SU-DHL-6 (cell line): Measurements from ENCODE around the gene ACSF3.

ENCODE experiments used
- H2AFZ ChIP-seq: fragments of 200-600 bp; sonication (generic); 2 replicates; pipeline ENCODE4 v1.6.1; 2014; ENCODE audit warnings: low read depth, mild to moderate bottlenecking, moderate library complexity, mixed read lengths, antibody characterized with exemption, low read length; ENCODE audit not compliant: severe bottlenecking
- H3F3A ChIP-seq: fragments of 200-600 bp; shearing (Covaris generic); 2 replicates; pipeline ENCODE4 v1.6.0; 2016; ENCODE audit warnings: antibody characterized with exemption, mild to moderate bottlenecking; ENCODE audit not compliant: insufficient read depth
- H3K27ac ChIP-seq: fragments of 200-600 bp; sonication (generic); 2 replicates; pipeline ENCODE4 v1.5.1; 2016; ENCODE audit warnings: low read depth, mild to moderate bottlenecking, low read length, moderate library complexity, mixed read lengths
- H3K27me3 ChIP-seq: fragments of 200-600 bp; sonication (generic), shearing (Covaris generic); 2 replicates; pipeline ENCODE4 v1.6.0; 2014; ENCODE audit warnings: mild to moderate bottlenecking, low read length
- H3K36me3 ChIP-seq: fragments of 200-600 bp; sonication (generic); 2 replicates; pipeline ENCODE4 v1.6.1; 2014; ENCODE audit warnings: mild to moderate bottlenecking, low read length, mixed read lengths
- H3K4me2 ChIP-seq: fragments of 300-600, 200-600 bp; shearing (Covaris generic), sonication (generic); 2 replicates; pipeline ENCODE4 v1.6.0; 2014; ENCODE audit warnings: low read length, low read depth, mild to moderate bottlenecking; ENCODE audit not compliant: poor library complexity, severe bottlenecking
- H3K4me3 ChIP-seq: fragments of 200-600 bp; sonication (generic); 2 replicates; pipeline ENCODE4 v1.5.1; 2014; ENCODE audit warnings: antibody characterized with exemption, low read length, mild to moderate bottlenecking, mixed read lengths; ENCODE audit not compliant: insufficient read depth, poor library complexity, severe bottlenecking
- H3K79me2 ChIP-seq: fragments of 200-600 bp; sonication (generic); 2 replicates; pipeline ENCODE4 v1.6.1; 2014; ENCODE audit warnings: mild to moderate bottlenecking, low read length, moderate library complexity; ENCODE audit not compliant: insufficient read depth
- H3K9ac ChIP-seq: fragments of 200-600 bp; sonication (generic); 2 replicates; pipeline ENCODE4 v1.7.0; 2014; ENCODE audit warnings: mild to moderate bottlenecking, low read length
- H3K9me2 ChIP-seq: fragments of 200-600 bp; sonication (generic); replicated peaks from 2 replicates; pipeline ENCODE4 v1.6.1; 2014; ENCODE audit warnings: low read length; ENCODE audit not compliant: insufficient read depth
- H3K9me3 ChIP-seq: fragments of 200-600 bp; sonication (generic); 2 replicates; pipeline ENCODE4 v1.6.1; 2014; ENCODE audit warnings: low read length, mixed read lengths; ENCODE audit not compliant: insufficient read depth
- H4K20me1 ChIP-seq: fragments of 200-600 bp; sonication (generic); 2 replicates; pipeline ENCODE4 v1.6.1; 2014; ENCODE audit warnings: low read depth, mild to moderate bottlenecking, antibody characterized with exemption, low read length, moderate library complexity, mixed read lengths
- EZH2phosphoT487 ChIP-seq: fragments of 200-600 bp; sonication (generic), shearing (Covaris generic); conservative IDR thresholded peaks from 2 replicates; pipeline ENCODE4 v1.6.1; 2018; ENCODE audit warnings: mild to moderate bottlenecking, antibody characterized with exemption, low read length, moderate library complexity, mixed read lengths
- TF ChIP-seq, protein P1 (sequence below): fragments of 200-600 bp; sonication (generic); IDR thresholded peaks from one replicate; pipeline ENCODE4 v1.5.1; 2017; ENCODE audit warnings: antibody characterized with exemption, mild to moderate bottlenecking, low read length, moderate library complexity; ENCODE audit not compliant: insufficient read depth, poor library complexity, severe bottlenecking

The ACSF3 gene

DNA sequence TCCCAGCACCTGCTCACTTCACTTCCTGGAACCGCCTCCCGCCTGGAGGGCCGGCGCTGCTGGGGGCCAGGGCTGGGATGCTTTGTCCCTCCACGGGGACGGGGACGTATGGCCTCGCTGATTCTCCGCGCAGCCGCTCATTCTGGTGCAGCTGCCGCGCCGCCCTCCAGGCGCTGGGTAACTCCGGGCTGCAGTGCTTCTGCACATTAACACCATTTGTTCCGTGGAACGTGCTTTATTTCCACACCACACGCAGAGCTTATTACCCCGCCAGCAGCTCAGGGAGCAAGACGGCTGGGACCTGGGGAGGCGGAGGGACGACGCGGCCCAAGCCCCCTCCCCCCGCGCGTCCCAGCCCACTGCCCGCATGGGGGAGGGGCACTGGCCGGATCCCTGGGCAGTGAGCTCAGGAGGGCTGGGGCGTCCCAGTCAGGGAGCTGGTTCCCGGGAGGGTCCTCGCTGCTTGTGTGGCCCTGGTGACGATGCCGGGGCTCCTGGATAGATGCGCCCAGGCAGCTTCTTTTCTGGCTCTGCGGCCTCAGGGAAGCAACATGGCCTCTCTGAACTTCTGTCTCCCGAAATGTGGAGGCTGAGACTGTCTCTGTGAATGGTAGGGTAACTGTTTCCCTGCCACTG lies 45.4 kb upstream of the ACSF3 start:
- Histone ChIP-seq H3K36me3 (no peaks in the 10 kb centered on the region), H3K27ac (no peak overlapping the region), H3K9me3 (no peaks in the 10 kb centered on the region), H3K9ac (no peak overlapping the region), H3K9me2 (no peaks in the 10 kb centered on the region), H2AFZ (no peak overlapping the region), H3K4me2 (no peak overlapping the region), H3K27me3 (no peaks in the 10 kb centered on the region), H3K4me3 (no peak overlapping the region), H3K79me2 (no peaks in the 10 kb centered on the region), H4K20me1 (no peaks in the 10 kb centered on the region), H3F3A (peaks cover 4% of the 10 kb centered on the region; the same call in 1 of the 2 replicates)
- no peak for TF ChIP-seq EZH2phosphoT487
- TF ChIP-seq, protein P1, sequence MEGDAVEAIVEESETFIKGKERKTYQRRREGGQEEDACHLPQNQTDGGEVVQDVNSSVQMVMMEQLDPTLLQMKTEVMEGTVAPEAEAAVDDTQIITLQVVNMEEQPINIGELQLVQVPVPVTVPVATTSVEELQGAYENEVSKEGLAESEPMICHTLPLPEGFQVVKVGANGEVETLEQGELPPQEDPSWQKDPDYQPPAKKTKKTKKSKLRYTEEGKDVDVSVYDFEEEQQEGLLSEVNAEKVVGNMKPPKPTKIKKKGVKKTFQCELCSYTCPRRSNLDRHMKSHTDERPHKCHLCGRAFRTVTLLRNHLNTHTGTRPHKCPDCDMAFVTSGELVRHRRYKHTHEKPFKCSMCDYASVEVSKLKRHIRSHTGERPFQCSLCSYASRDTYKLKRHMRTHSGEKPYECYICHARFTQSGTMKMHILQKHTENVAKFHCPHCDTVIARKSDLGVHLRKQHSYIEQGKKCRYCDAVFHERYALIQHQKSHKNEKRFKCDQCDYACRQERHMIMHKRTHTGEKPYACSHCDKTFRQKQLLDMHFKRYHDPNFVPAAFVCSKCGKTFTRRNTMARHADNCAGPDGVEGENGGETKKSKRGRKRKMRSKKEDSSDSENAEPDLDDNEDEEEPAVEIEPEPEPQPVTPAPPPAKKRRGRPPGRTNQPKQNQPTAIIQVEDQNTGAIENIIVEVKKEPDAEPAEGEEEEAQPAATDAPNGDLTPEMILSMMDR: no peak

DNA sequence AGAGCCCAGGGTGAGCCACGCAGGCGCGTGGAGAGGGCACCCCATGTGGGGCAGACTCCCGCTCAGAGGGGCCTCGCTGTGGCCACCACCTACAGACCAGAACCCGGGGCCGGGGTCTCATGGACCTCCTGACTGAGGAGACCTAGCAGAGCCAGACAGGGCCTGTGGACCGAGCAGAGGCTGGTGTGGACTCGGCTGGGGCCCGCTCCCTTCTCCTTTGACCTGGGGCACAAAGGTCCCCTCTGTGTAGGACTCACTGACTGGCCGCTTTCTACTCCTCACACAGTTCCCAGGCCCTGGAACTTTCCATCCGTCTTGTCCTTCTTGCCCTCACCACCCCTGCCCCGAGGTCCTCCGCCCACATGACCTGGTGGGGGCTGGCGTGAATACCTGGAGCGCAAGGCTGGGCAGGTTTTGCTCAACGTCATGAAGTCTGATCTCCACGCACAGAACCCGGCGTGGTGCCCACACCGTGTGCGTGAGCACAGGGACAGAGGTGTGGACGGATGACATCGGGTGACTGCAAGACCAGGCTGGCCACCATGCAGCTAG lies 44.7 kb upstream of the ACSF3 start:
- no peaks in the 10 kb centered on the region for H3K36me3 ChIP-seq
- peaks cover 4% of the 10 kb centered on the region; the same call in 1 of the 2 replicates for H3F3A ChIP-seq
- H3K4me3 ChIP-seq: no peak overlapping the region
- no peaks in the 10 kb centered on the region for H3K79me2 ChIP-seq
- no peak for TF ChIP-seq EZH2phosphoT487
- TF ChIP-seq, protein P1: no peak
- no peaks in the 10 kb centered on the region for H3K9me3 ChIP-seq
- no peak overlapping the region for H3K4me2 ChIP-seq
- no peak overlapping the region for H2AFZ ChIP-seq
- no peak overlapping the region for H3K27ac ChIP-seq
- no peak overlapping the region for H3K9ac ChIP-seq
- no peaks in the 10 kb centered on the region for H4K20me1 ChIP-seq
- no peaks in the 10 kb centered on the region for H3K27me3 ChIP-seq
- H3K9me2 ChIP-seq: no peaks in the 10 kb centered on the region

DNA sequence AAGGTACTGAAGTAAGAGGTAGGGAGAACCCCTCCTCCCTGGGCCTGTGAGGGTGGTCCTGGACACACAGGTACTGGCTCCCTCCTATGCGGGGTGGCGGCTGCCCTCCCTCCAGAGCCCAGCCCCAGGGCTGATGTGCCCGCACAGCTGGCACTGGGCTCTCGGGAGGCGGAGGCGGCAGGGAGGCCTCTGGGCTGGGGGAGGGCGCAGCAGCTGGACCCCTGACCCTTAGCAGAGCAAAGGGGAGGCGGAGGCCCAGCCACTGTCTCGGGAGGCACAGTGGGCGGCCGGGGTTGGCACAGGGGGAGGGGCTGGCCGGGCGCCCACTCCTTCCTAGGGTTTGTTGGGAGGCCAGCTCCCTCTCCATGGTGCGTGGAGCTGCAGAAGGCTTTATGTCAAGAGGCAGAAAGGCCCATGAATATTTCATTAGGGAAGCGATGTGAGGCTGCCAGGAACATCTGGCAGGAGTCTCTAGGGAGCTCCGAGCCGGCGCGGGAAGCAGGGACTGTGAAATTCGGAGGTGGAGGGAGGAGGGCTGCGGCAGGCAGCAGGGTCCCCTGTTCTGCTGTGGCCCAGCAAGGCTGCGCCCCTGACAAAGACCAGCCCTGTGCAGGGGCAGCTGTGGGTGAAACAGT lies 44.1 kb upstream of the ACSF3 start:
- TF ChIP-seq, protein P1: no peak
- no peak for TF ChIP-seq EZH2phosphoT487
- Histone ChIP-seq H2AFZ (no peak overlapping the region), H3K27me3 (no peaks in the 10 kb centered on the region), H3K27ac (no peak overlapping the region), H3K79me2 (no peaks in the 10 kb centered on the region), H3F3A (peaks cover 4% of the 10 kb centered on the region; the same call in 1 of the 2 replicates), H3K36me3 (no peaks in the 10 kb centered on the region), H3K4me3 (no peak overlapping the region), H3K4me2 (no peak overlapping the region), H3K9me2 (no peaks in the 10 kb centered on the region), H3K9ac (no peak overlapping the region), H4K20me1 (no peaks in the 10 kb centered on the region), H3K9me3 (no peaks in the 10 kb centered on the region)
